HCT116 (cell line): Measurements from ENCODE around the gene XDH. TPM values are rescaled to one million over a fixed set of nuclear protein-coding genes. Genes with fewer than 3 reads are reported as not detected.

Source experiments
- ATAC-seq: fragments of 200-7000 bp; cut with Tn5 transposase; 2 replicates; pipeline ENCODE4 v1.9.1; 2020; ENCODE audit warnings: mild to moderate bottlenecking, moderate library complexity
- BruUV-seq: library from RNA; stranded (reverse); fragments of 400-500 nt; replicated peaks from 2 replicates; lab custom pipeline; 2021; lab: Mats Ljungman, UMichigan
- CTCF ChIA-PET: fragments of 300-600 bp; sonication (Branson Sonifier 250); formaldehyde crosslinking; loops from one replicate; lab custom pipeline; 2021; ENCODE audit warnings: antibody characterized with exemption; lab: Charles Lee
- POLR2A ChIA-PET: fragments of 300-600, 350-600 bp; sonication (Branson Sonifier 250); formaldehyde crosslinking; loops from one replicate; lab custom pipeline; 2021; ENCODE audit warnings: antibody characterized with exemption; lab: Charles Lee
- RAD21 ChIA-PET, 2 experiments: fragments of 300-600 bp; sonication (Branson Sonifier 250); formaldehyde crosslinking; loops; one replicate each; lab custom pipeline; 2023; ENCODE audit warnings: low total read pairs in 2 of 2; ENCODE audit not compliant: uncharacterized antibody in 2 of 2, unreplicated experiment in 2 of 2, low non-redundant PET in 1 of 2; lab: Charles Lee
- DNase-seq: peaks from one replicate; pipeline ENCODE4 v3.0.0-alpha.2; 2010; ENCODE audit warnings: low read depth, low spot score
- H2AFZ ChIP-seq: fragments of 200-600 bp; shearing (Covaris generic), sonication (generic); 2 replicates; pipeline ENCODE4 v1.6.1; 2017; ENCODE audit warnings: low read depth, mixed run types, mixed read lengths, antibody characterized with exemption, low read length; ENCODE audit not compliant: poor library complexity, severe bottlenecking
- H3K27ac ChIP-seq: 2 replicates; pipeline ENCODE4 v1.5.1; 2012; ENCODE audit warnings: low read depth, low read length
- H3K27me3 ChIP-seq: fragments of 200-600 bp; sonication (generic); 2 replicates; pipeline ENCODE4 v1.6.1; 2016; ENCODE audit warnings: mixed run types, low read length, mixed read lengths; ENCODE audit not compliant: insufficient read depth
- H3K36me3 ChIP-seq, 2 experiments: fragments of 200-500 bp in 1 of 2; fragments of 200-600 bp in 1 of 2; sonication (Bioruptor generic) in 1 of 2; sonication (generic) in 1 of 2; 2 replicates each; pipeline versions ENCODE4 v1.5.1 to v1.6.1; 2014 to 2016; ENCODE audit warnings: low read length in 2 of 2, inconsistent platforms in 1 of 2, mixed read lengths in 1 of 2, mixed run types in 1 of 2; ENCODE audit not compliant: insufficient read depth in 2 of 2, control insufficient read depth in 1 of 2
- H3K4me1 ChIP-seq, 2 experiments: fragments of 200-600 bp in 1 of 2; sonication (generic) in 1 of 2; 2 replicates each; pipeline versions ENCODE4 v1.5.1 to v1.6.1; 2012 to 2017; ENCODE audit warnings: low read length in 2 of 2, inconsistent platforms in 1 of 2, mild to moderate bottlenecking in 1 of 2, mixed read lengths in 1 of 2, mixed run types in 1 of 2, moderate library complexity in 1 of 2; ENCODE audit not compliant: insufficient read depth in 2 of 2, control insufficient read depth in 1 of 2
- H3K4me2 ChIP-seq: fragments of 200-600 bp; sonication (generic); 2 replicates; pipeline ENCODE4 v1.6.1; 2017; ENCODE audit warnings: mixed run types, low read length, mixed read lengths
- H3K4me3 ChIP-seq, 2 experiments: fragments of 200-600 bp in 1 of 2; sonication (generic) in 1 of 2; replicated peaks in 1 of 2; 2 replicates each; pipeline ENCODE4 v1.5.1; 2011 to 2016; ENCODE audit warnings: low read length in 2 of 2, control low read depth in 1 of 2, low read depth in 1 of 2, mild to moderate bottlenecking in 1 of 2, mixed read lengths in 1 of 2, mixed run types in 1 of 2
- H3K79me2 ChIP-seq: fragments of 200-600 bp; sonication (generic); 2 replicates; pipeline ENCODE4 v1.6.1; 2017; ENCODE audit warnings: mild to moderate bottlenecking, mixed run types, low read length, moderate library complexity, mixed read lengths; ENCODE audit not compliant: insufficient read depth
- H3K9ac ChIP-seq: fragments of 200-600 bp; sonication (generic); 2 replicates; pipeline ENCODE4 v1.6.1; 2016; ENCODE audit warnings: low read length, mixed read lengths
- H3K9me2 ChIP-seq: fragments of 200-600 bp; sonication (generic), shearing (Covaris generic); 2 replicates; pipeline ENCODE4 v1.6.1; 2017; ENCODE audit warnings: mixed run types, mild to moderate bottlenecking, moderate library complexity; ENCODE audit not compliant: insufficient read depth
- H3K9me3 ChIP-seq, 2 experiments: fragments of 200-500 bp in 1 of 2; fragments of 200-600 bp in 1 of 2; sonication (Bioruptor generic) in 1 of 2; sonication (generic) in 1 of 2; 2 replicates each; pipeline ENCODE4 v1.6.1; 2014 to 2017; ENCODE audit warnings: low read length in 2 of 2, mixed read lengths in 2 of 2, inconsistent platforms in 1 of 2, low read depth in 1 of 2, mild to moderate bottlenecking in 1 of 2, mixed run types in 1 of 2, moderate library complexity in 1 of 2; ENCODE audit not compliant: control insufficient read depth in 1 of 2, insufficient read depth in 1 of 2
- H4K20me1 ChIP-seq: fragments of 200-600 bp; sonication (generic), shearing (Covaris generic); 2 replicates; pipeline ENCODE4 v1.6.1; 2017; ENCODE audit warnings: mixed run types, mild to moderate bottlenecking, moderate library complexity; ENCODE audit not compliant: insufficient read depth
- CBX3 ChIP-seq: IDR thresholded peaks from 2 replicates; pipeline ENCODE4 v1.6.1; 2012; ENCODE audit warnings: low read depth
- CEBPB ChIP-seq: IDR thresholded peaks from 2 replicates; pipeline ENCODE4 v1.6.1; 2012; ENCODE audit warnings: low read depth
- EGR1 ChIP-seq: IDR thresholded peaks from 2 replicates; pipeline ENCODE4 v1.6.1; 2012; ENCODE audit warnings: low read depth
- ELF1 ChIP-seq: IDR thresholded peaks from 2 replicates; pipeline ENCODE4 v1.6.1; 2012; ENCODE audit warnings: low read depth, borderline replicate concordance
- EZH2 ChIP-seq: fragments of 200-600 bp; sonication (generic); IDR thresholded peaks from 2 replicates; pipeline ENCODE4 v1.6.1; 2017; ENCODE audit warnings: antibody characterized with exemption, mixed run types
- EZH2phosphoT487 ChIP-seq: fragments of 200-600 bp; IDR thresholded peaks from 2 replicates; pipeline ENCODE4 v1.6.1; 2018; ENCODE audit warnings: antibody characterized with exemption, borderline replicate concordance
- JUND ChIP-seq: IDR thresholded peaks from 2 replicates; pipeline ENCODE4 v1.6.1; 2012
- RAD21 ChIP-seq: IDR thresholded peaks from 2 replicates; pipeline ENCODE4 v1.6.1; 2012; ENCODE audit warnings: low read depth, mild to moderate bottlenecking
- SIN3A ChIP-seq: IDR thresholded peaks from 2 replicates; pipeline ENCODE4 v1.6.1; 2012; ENCODE audit warnings: low read depth
- SRF ChIP-seq: IDR thresholded peaks from 2 replicates; pipeline ENCODE4 v1.6.1; 2012; ENCODE audit warnings: low read depth
- TCF7L2 ChIP-seq: IDR thresholded peaks from 2 replicates; pipeline ENCODE4 v1.7.0; 2011; ENCODE audit warnings: borderline replicate concordance, inconsistent platforms; ENCODE audit not compliant: insufficient read depth, insufficient read length; ENCODE audit errors: extremely low read depth
- YY1 ChIP-seq: IDR thresholded peaks from 2 replicates; pipeline ENCODE4 v1.6.1; 2011; ENCODE audit warnings: low read length, low read depth, moderate library complexity, mild to moderate bottlenecking; ENCODE audit not compliant: insufficient replicate concordance; ENCODE audit errors: extremely low read depth
- ZFX ChIP-seq: fragments of 450-650 bp; IDR thresholded peaks from 2 replicates; pipeline ENCODE4 v1.6.1; 2017
- ZNF274 ChIP-seq: fragments of 200-500 bp; sonication (Bioruptor generic); IDR thresholded peaks from 2 replicates; pipeline ENCODE4 v1.6.1; 2014; ENCODE audit warnings: mild to moderate bottlenecking, low read depth, low read length, inconsistent platforms
- intact Hi-C: fragments of 100-400 bp; cut with micrococcal nuclease; formaldehyde crosslinking; loops from 2 replicates; pipeline ENCODE4 v1.10.0; 2022
- total RNA-seq: library from RNA; stranded (reverse); gene quantifications from one replicate; pipeline ENCODE4 v1.2.1, GENCODE V29; 2021; ENCODE audit not compliant: unreplicated experiment
- TF ChIP-seq, protein P1 (sequence below): IDR thresholded peaks from 2 replicates; pipeline ENCODE4 v1.6.1; 2011; ENCODE audit warnings: mild to moderate bottlenecking, low read length, moderate library complexity; ENCODE audit not compliant: insufficient replicate concordance; ENCODE audit errors: extremely low read depth
- TF ChIP-seq, protein P2 (sequence below): IDR thresholded peaks from 2 replicates; pipeline ENCODE4 v1.6.1; 2012
- TF ChIP-seq, protein P3 (sequence below): IDR thresholded peaks from 2 replicates; pipeline ENCODE4 v1.6.1; 2012; ENCODE audit warnings: low read depth

The XDH gene
- total RNA-seq, 1 experiment from 2014 or later = 0.15 TPM

DNA sequence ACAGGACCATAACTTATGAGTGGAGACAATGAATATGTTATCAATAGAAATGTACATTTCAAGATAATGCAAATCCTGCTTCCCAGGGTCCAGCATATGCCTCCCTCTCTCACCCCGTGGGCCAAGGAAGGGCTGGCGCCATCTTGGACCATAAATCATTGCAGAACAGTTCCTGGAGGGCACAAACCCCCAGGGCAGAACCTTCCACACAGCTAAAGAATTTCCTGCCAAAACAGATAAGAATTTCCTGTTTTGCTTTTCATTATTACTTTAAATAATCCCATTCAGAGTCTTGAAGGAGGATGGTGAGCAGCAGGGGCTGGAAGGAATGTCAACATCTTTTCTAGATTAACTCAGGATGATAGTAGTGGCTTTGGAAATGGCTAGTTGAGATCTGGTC is 126.9 kb downstream of the XDH start:
- Histone ChIP-seq H3K27ac (no peak overlapping the region), H3K4me1 (peaks cover 0 to 22% of the 10 kb centered on the region in 2 experiments; a peak in 2 of 4 replicates), H3K27me3 (no peaks in the 10 kb centered on the region), H3K4me3 (no peak overlapping the region), H3K79me2 (no peaks in the 10 kb centered on the region), H3K36me3 (no peaks in the 10 kb centered on the region), H3K9ac (no peak overlapping the region), H4K20me1 (no peaks in the 10 kb centered on the region), H3K4me2 (no peak overlapping the region), H3K9me2 (no peaks in the 10 kb centered on the region), H2AFZ (no peak overlapping the region), H3K9me3 (no peaks in the 10 kb centered on the region)
- RAD21 ChIA-PET = no interaction called here
- no peak for TF ChIP-seq EZH2
- TF ChIP-seq CEBPB = no peak
- TF ChIP-seq ZNF274 = no peak
- TF ChIP-seq SRF = no peak
- no peak for TF ChIP-seq CBX3
- TF ChIP-seq, protein P1, sequence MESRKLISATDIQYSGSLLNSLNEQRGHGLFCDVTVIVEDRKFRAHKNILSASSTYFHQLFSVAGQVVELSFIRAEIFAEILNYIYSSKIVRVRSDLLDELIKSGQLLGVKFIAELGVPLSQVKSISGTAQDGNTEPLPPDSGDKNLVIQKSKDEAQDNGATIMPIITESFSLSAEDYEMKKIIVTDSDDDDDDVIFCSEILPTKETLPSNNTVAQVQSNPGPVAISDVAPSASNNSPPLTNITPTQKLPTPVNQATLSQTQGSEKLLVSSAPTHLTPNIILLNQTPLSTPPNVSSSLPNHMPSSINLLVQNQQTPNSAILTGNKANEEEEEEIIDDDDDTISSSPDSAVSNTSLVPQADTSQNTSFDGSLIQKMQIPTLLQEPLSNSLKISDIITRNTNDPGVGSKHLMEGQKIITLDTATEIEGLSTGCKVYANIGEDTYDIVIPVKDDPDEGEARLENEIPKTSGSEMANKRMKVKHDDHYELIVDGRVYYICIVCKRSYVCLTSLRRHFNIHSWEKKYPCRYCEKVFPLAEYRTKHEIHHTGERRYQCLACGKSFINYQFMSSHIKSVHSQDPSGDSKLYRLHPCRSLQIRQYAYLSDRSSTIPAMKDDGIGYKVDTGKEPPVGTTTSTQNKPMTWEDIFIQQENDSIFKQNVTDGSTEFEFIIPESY = no peak
- TF ChIP-seq, protein P2, sequence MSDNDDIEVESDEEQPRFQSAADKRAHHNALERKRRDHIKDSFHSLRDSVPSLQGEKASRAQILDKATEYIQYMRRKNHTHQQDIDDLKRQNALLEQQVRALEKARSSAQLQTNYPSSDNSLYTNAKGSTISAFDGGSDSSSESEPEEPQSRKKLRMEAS = no peak
- no peak for TF ChIP-seq EGR1
- no peak for TF ChIP-seq YY1
- TF ChIP-seq, protein P3, sequence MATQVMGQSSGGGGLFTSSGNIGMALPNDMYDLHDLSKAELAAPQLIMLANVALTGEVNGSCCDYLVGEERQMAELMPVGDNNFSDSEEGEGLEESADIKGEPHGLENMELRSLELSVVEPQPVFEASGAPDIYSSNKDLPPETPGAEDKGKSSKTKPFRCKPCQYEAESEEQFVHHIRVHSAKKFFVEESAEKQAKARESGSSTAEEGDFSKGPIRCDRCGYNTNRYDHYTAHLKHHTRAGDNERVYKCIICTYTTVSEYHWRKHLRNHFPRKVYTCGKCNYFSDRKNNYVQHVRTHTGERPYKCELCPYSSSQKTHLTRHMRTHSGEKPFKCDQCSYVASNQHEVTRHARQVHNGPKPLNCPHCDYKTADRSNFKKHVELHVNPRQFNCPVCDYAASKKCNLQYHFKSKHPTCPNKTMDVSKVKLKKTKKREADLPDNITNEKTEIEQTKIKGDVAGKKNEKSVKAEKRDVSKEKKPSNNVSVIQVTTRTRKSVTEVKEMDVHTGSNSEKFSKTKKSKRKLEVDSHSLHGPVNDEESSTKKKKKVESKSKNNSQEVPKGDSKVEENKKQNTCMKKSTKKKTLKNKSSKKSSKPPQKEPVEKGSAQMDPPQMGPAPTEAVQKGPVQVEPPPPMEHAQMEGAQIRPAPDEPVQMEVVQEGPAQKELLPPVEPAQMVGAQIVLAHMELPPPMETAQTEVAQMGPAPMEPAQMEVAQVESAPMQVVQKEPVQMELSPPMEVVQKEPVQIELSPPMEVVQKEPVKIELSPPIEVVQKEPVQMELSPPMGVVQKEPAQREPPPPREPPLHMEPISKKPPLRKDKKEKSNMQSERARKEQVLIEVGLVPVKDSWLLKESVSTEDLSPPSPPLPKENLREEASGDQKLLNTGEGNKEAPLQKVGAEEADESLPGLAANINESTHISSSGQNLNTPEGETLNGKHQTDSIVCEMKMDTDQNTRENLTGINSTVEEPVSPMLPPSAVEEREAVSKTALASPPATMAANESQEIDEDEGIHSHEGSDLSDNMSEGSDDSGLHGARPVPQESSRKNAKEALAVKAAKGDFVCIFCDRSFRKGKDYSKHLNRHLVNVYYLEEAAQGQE = no peak
- no peak for TF ChIP-seq ZFX
- TF ChIP-seq TCF7L2 = no peak
- no peak for TF ChIP-seq EZH2phosphoT487
- TF ChIP-seq JUND = no peak
- TF ChIP-seq SIN3A = no peak
- TF ChIP-seq RAD21 = no peak
- no peak for TF ChIP-seq ELF1
- ATAC-seq (no peak), DNase-seq (no peak)
- POLR2A ChIA-PET = no interaction called here
- no TSS peak for BruUV-seq
- CTCF ChIA-PET = no interaction called here
- intact Hi-C loops = no loop called here
